DOHH2 (cell line): ENCODE data around the gene DCLRE1B.

Source experiments
- H3F3A ChIP-seq: fragments of 200-600 bp; sonication (generic), shearing (Covaris generic); 2 replicates; pipeline ENCODE4 v1.6.0; 2016; ENCODE audit warnings: antibody characterized with exemption, mild to moderate bottlenecking; ENCODE audit not compliant: control insufficient read depth, insufficient read depth
- H3K27ac ChIP-seq: fragments of 200-600 bp; sonication (generic); 2 replicates; pipeline ENCODE4 v1.5.1; 2014; ENCODE audit warnings: low read depth, mild to moderate bottlenecking, low read length, moderate library complexity
- H3K27me3 ChIP-seq: fragments of 200-600 bp; sonication (generic); 2 replicates; pipeline ENCODE4 v1.6.1; 2014; ENCODE audit warnings: mild to moderate bottlenecking, low read length, mixed read lengths; ENCODE audit not compliant: control insufficient read depth
- H3K36me3 ChIP-seq: fragments of 200-600 bp; sonication (generic); 2 replicates; pipeline ENCODE4 v1.6.1; 2014; ENCODE audit warnings: mild to moderate bottlenecking, low read length, moderate library complexity, mixed read lengths; ENCODE audit not compliant: control insufficient read depth
- H3K4me1 ChIP-seq: fragments of 200-600 bp; sonication (generic); 2 replicates; pipeline ENCODE4 v1.6.1; 2014; ENCODE audit warnings: mild to moderate bottlenecking, low read length, mixed read lengths; ENCODE audit not compliant: control insufficient read depth
- H3K4me2 ChIP-seq: fragments of 200-600 bp; sonication (generic); 2 replicates; pipeline ENCODE4 v1.6.0; 2014; ENCODE audit warnings: mild to moderate bottlenecking, low read length, moderate library complexity
- H3K4me3 ChIP-seq: fragments of 200-600 bp; sonication (generic); 2 replicates; pipeline ENCODE4 v1.5.1; 2014; ENCODE audit warnings: mild to moderate bottlenecking, low read length, mixed read lengths
- H3K79me2 ChIP-seq: fragments of 200-600 bp; sonication (generic); 2 replicates; pipeline ENCODE4 v1.6.1; 2014; ENCODE audit warnings: mild to moderate bottlenecking, low read length, mixed read lengths; ENCODE audit not compliant: control insufficient read depth
- H3K9me2 ChIP-seq: fragments of 200-600 bp; sonication (generic); replicated peaks from 2 replicates; pipeline ENCODE4 v1.6.1; 2014; ENCODE audit warnings: mild to moderate bottlenecking, low read length, mixed read lengths; ENCODE audit not compliant: control insufficient read depth
- H3K9me3 ChIP-seq: fragments of 200-600 bp; sonication (generic); 2 replicates; pipeline ENCODE4 v1.6.1; 2014; ENCODE audit warnings: antibody characterized with exemption, low read length, mixed read lengths; ENCODE audit not compliant: control insufficient read depth, insufficient read depth
- H4K20me1 ChIP-seq: fragments of 200-600 bp; sonication (generic); 2 replicates; pipeline ENCODE4 v1.6.0; 2014; ENCODE audit warnings: low read depth, mild to moderate bottlenecking, antibody characterized with exemption, low read length, moderate library complexity; ENCODE audit not compliant: control insufficient read depth, insufficient read depth
- EZH2phosphoT487 ChIP-seq: fragments of 200-600 bp; sonication (generic); IDR thresholded peaks from 2 replicates; pipeline ENCODE4 v1.6.1; 2017; ENCODE audit warnings: borderline replicate concordance, mild to moderate bottlenecking, antibody characterized with exemption, low read length, moderate library complexity, mixed read lengths
- TF ChIP-seq, protein P1 (sequence below): fragments of 200-600 bp; sonication (generic); IDR thresholded peaks from one replicate; pipeline ENCODE4 v1.5.1; 2014; ENCODE audit warnings: antibody characterized with exemption, mild to moderate bottlenecking, low read depth, low read length; ENCODE audit not compliant: poor library complexity, severe bottlenecking

The DCLRE1B gene

DNA sequence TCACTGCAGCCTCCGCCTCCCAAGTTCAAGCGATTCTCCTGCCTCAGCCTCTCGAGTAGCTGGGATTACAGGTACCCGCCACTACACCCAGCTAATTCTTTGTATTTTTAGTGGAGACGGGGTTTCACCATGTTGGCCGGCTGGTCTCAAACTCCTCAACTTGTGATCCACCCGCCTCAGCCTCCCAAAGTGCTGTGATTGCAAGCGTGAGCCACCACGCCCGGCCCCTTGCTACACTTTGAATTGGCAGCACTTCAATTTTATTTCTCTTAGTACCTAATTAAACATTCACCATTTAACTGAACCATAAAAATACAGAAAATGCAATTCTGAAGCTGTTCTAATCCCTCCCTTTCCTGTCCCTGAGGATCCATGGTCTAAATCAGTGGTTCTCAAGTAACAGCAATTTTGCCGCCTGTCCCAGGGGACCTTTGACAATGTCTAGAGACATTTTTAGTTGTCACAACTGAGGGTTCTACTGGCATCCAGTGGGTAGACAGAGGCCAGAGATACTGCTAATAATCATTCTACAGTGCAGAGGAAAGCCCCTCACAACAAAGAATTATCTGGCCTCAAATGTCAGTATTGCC, 13.4 kb upstream of the DCLRE1B start:
- peaks cover 3% of the 10 kb centered on the region; the same call in 1 of the 2 replicates for H3K4me1 ChIP-seq
- H3K79me2 ChIP-seq: no peaks in the 10 kb centered on the region
- H3K27me3 ChIP-seq: no peaks in the 10 kb centered on the region
- H4K20me1 ChIP-seq: no peaks in the 10 kb centered on the region
- H3K9me2 ChIP-seq: no peaks in the 10 kb centered on the region
- no peak overlapping the region for H3K27ac ChIP-seq
- H3K9me3 ChIP-seq: no peaks in the 10 kb centered on the region
- H3K4me2 ChIP-seq: no peak overlapping the region
- H3F3A ChIP-seq: no peaks in the 10 kb centered on the region; the same call in 1 of the 2 replicates
- peaks cover 32% of the 10 kb centered on the region for H3K36me3 ChIP-seq
- no peak for TF ChIP-seq EZH2phosphoT487
- TF ChIP-seq, protein P1, sequence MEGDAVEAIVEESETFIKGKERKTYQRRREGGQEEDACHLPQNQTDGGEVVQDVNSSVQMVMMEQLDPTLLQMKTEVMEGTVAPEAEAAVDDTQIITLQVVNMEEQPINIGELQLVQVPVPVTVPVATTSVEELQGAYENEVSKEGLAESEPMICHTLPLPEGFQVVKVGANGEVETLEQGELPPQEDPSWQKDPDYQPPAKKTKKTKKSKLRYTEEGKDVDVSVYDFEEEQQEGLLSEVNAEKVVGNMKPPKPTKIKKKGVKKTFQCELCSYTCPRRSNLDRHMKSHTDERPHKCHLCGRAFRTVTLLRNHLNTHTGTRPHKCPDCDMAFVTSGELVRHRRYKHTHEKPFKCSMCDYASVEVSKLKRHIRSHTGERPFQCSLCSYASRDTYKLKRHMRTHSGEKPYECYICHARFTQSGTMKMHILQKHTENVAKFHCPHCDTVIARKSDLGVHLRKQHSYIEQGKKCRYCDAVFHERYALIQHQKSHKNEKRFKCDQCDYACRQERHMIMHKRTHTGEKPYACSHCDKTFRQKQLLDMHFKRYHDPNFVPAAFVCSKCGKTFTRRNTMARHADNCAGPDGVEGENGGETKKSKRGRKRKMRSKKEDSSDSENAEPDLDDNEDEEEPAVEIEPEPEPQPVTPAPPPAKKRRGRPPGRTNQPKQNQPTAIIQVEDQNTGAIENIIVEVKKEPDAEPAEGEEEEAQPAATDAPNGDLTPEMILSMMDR: no peak
- no peak overlapping the region for H3K4me3 ChIP-seq

DNA sequence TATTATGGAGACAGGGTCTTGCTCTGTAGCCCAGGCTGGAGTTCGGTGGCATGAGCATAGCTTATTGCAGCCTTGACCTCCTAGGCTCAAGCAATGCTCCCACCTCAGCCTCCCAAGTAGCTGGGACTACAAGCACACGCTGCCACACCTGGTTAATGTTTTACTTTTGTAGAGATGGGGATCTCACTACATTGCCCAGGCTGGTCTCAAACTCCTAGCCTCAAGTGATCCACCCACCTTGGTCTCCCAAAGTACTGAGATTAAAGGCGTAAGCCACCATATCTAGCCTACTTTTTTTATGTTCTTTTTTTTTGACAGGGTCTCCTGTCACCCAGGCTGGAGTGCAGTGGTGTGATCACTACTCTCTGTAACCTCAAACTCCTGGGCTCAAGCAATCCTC, 11.9 kb upstream of the DCLRE1B start:
- peaks cover 3% of the 10 kb centered on the region; the same call in 1 of the 2 replicates for H3K4me1 ChIP-seq
- no peak overlapping the region for H3K4me2 ChIP-seq
- TF ChIP-seq EZH2phosphoT487: no peak
- TF ChIP-seq, protein P1: no peak
- H3K27me3 ChIP-seq: no peaks in the 10 kb centered on the region
- H3K79me2 ChIP-seq: no peaks in the 10 kb centered on the region
- H3K27ac ChIP-seq: no peak overlapping the region
- H3F3A ChIP-seq: no peaks in the 10 kb centered on the region; the same call in 1 of the 2 replicates
- H3K9me3 ChIP-seq: no peaks in the 10 kb centered on the region
- no peaks in the 10 kb centered on the region for H4K20me1 ChIP-seq
- no peak overlapping the region for H3K4me3 ChIP-seq
- H3K36me3 ChIP-seq: peaks cover 46% of the 10 kb centered on the region
- no peaks in the 10 kb centered on the region for H3K9me2 ChIP-seq

DNA sequence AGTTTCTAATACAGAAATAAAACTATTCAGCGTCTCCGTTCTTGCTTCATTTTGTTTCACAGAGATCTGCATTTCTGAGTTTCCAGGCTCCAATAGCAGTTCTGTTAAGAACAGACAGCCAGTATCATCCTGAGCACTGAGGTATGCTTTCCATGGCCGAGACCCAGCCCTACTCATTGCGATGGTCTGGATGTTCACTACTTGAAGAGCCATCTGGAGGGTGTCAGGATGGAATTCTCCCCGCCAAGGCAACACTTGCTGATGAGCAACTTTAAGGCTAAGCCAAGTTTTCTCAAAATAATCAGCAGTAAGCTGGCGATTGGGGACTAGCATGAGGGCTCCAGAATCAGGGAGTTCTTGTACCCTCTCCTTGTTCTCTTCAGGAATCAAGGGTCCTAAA, 10.0 kb upstream of the DCLRE1B start:
- Histone ChIP-seq H3K9me3 (no peaks in the 10 kb centered on the region), H3K4me1 (peaks cover 3% of the 10 kb centered on the region; the same call in 1 of the 2 replicates), H3K79me2 (no peaks in the 10 kb centered on the region), H3K4me2 (no peak overlapping the region), H3K9me2 (no peaks in the 10 kb centered on the region), H3K36me3 (peaks cover 64% of the 10 kb centered on the region), H3K27ac (no peak overlapping the region), H3F3A (no peaks in the 10 kb centered on the region; the same call in 1 of the 2 replicates), H4K20me1 (no peaks in the 10 kb centered on the region), H3K27me3 (no peaks in the 10 kb centered on the region), H3K4me3 (no peak overlapping the region)
- TF ChIP-seq EZH2phosphoT487: no peak
- TF ChIP-seq, protein P1: no peak
